ENCODE results near the gene RSF1.

Gene RSF1

DNA sequence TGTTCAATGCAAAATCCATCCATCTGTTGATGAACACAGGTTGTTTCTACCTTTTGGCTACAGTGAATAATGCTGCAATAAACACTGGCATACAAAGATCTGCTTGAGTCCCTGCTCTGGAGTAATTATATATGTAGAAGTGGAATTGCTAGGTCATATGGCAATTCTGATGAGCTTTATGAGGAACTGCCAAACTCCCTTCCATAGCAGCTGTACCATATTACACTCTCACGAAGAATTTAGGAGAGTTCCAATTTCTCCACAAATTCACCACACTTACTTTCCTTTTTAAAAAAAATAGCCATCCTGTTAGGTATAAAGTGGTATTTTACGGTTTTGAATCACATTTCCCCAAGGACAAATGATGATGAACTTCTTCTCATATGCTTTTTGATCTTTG, 62.2 kb downstream of the RSF1 start:
- Histone ChIP-seq H3K4me3 (ENCODE audit: insufficient read depth, low read depth, low read length) (no peak overlapping the region), H3K4me1 (ENCODE audit: control insufficient read depth, insufficient read depth, low read length) (no peaks in the 10 kb centered on the region), H3K27me3 (ENCODE audit: control insufficient read depth, insufficient read depth, low read length, poor library complexity, severe bottlenecking) (no peaks in the 10 kb centered on the region), H3K36me3 (ENCODE audit: control insufficient read depth, insufficient read depth, low read length) (peaks cover 8% of the 10 kb centered on the region), H3K27ac (ENCODE audit: insufficient read depth, low read depth, low read length, poor library complexity, severe bottlenecking) (no peak overlapping the region), H3K9me3 (ENCODE audit: control insufficient read depth, low read length) (no peaks in the 10 kb centered on the region)
- 100% methylated on average over 2 of the region's 2 CpGs for WGBS, 2 experiments

DNA sequence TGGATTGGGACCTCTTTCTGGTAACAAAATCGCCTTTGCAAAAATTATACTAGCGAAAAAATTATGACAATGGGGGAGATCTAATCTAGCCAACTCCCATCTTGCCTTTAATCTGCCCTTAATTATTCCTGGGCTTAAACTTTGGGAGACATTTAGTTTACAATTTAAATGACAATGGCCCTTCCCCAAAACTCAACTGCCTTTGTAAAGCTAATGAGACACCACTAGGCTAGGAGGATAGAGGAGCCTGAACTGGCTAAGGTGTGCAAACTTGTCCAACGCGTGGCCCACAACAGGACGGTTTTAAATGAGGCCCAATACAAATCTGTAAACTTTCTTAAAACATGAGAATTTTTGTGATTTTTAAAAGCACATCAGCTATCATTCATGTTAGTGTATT, 67.3 kb downstream of the RSF1 start:
- Histone ChIP-seq H3K4me1 (ENCODE audit: control insufficient read depth, insufficient read depth, low read length) (no peaks in the 10 kb centered on the region), H3K27ac (ENCODE audit: insufficient read depth, low read depth, low read length, poor library complexity, severe bottlenecking) (no peak overlapping the region), H3K36me3 (ENCODE audit: control insufficient read depth, insufficient read depth, low read length) (peaks cover 6% of the 10 kb centered on the region), H3K4me3 (ENCODE audit: insufficient read depth, low read depth, low read length) (no peak overlapping the region), H3K9me3 (ENCODE audit: control insufficient read depth, low read length) (no peaks in the 10 kb centered on the region), H3K27me3 (ENCODE audit: control insufficient read depth, insufficient read depth, low read length, poor library complexity, severe bottlenecking) (no peaks in the 10 kb centered on the region)
- WGBS, 2 experiments: 61 to 63% methylated on average over 5 of the region's 5 CpGs

DNA sequence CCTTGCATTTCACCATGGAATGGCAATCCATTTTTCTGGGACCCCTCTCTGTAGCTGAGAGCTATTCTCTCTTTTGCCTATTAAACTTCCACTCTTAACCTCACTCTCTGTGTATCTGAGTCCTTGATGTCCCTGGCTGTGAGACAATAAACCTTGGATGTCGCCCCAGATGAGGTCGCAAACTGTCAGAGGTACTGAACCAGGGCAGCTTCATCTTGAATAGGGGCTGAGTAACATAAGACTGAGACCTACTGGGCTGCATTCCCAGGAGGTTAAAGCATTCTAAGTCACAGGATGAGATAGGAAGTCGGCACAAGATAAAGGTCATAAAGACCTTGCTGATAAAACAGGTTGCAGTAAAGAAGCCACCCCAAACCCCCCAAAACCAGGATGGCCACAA, 68.0 kb downstream of the RSF1 start:
- no peak overlapping the region for H3K27ac ChIP-seq (ENCODE audit: insufficient read depth, low read depth, low read length, poor library complexity, severe bottlenecking)
- no peak overlapping the region for H3K4me3 ChIP-seq (ENCODE audit: insufficient read depth, low read depth, low read length)
- 24 to 35% methylated on average over 3 of the region's 3 CpGs for WGBS, 2 experiments
- H3K36me3 ChIP-seq (ENCODE audit: control insufficient read depth, insufficient read depth, low read length): peaks cover 6% of the 10 kb centered on the region
- H3K4me1 ChIP-seq (ENCODE audit: control insufficient read depth, insufficient read depth, low read length): no peaks in the 10 kb centered on the region
- no peaks in the 10 kb centered on the region for H3K9me3 ChIP-seq (ENCODE audit: control insufficient read depth, low read length)
- no peaks in the 10 kb centered on the region for H3K27me3 ChIP-seq (ENCODE audit: control insufficient read depth, insufficient read depth, low read length, poor library complexity, severe bottlenecking)

DNA sequence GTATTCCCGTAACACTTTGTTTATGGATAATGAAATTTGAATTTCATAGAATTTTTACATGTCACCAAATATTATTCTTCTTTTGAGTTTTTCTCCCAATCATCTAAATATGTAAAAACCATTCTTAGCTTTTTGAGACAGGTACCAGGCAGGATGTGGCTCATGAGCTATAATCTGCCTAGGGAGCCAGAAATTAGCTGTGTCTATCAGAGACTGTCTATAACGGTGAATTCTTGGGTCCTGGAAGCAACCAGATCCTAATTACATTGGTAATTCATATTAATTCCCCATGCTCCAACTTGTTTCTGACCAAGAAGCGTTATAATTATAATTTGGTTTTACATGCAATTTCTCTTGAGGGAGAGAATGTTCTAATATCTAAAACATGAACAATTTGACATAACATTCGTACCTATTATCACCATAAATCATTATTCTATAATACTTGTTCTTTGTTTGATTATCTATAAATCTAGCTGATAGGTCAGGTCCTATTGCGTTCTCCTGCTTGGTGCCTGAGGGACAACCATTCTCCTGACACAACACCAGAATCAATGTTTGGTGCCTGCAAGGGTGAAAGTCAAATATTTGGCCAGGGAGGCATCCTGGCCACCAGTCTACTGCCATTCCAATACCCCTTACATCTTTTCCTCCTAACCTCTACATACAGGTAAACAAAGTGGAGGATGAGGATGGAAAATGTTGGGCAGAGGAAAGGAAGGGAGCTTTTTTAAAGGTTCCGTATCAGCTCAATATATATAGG, 69.9 kb downstream of the RSF1 start:
- 93 to 96% methylated on average over 2 to 4 of the region's 6 CpGs for WGBS, 2 experiments
- Histone ChIP-seq H3K4me3 (ENCODE audit: insufficient read depth, low read depth, low read length) (no peak overlapping the region), H3K4me1 (ENCODE audit: control insufficient read depth, insufficient read depth, low read length) (no peaks in the 10 kb centered on the region), H3K27me3 (ENCODE audit: control insufficient read depth, insufficient read depth, low read length, poor library complexity, severe bottlenecking) (no peaks in the 10 kb centered on the region), H3K27ac (ENCODE audit: insufficient read depth, low read depth, low read length, poor library complexity, severe bottlenecking) (no peak overlapping the region), H3K9me3 (ENCODE audit: control insufficient read depth, low read length) (no peaks in the 10 kb centered on the region), H3K36me3 (ENCODE audit: control insufficient read depth, insufficient read depth, low read length) (peaks cover 6% of the 10 kb centered on the region)

DNA sequence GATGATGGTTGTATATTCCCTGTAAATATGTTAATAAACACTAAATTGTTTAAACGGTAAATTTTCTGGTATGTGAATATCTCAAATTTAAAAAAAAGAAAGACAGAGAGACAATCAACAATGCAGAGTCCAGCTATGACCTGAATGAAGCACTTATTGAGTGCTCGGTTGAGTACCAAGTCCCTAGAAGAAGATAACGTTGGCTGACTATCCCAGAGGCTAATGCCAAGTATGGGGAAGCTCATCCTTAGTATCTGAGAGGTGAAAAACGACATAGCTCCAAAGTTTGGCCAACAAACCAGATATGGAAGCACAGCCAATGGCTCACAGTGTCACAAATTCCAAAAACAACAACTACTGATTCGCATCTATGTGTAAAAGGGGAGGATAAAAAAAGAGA, 71.3 kb downstream of the RSF1 start:
- H3K4me1 ChIP-seq (ENCODE audit: control insufficient read depth, insufficient read depth, low read length): no peaks in the 10 kb centered on the region
- H3K27me3 ChIP-seq (ENCODE audit: control insufficient read depth, insufficient read depth, low read length, poor library complexity, severe bottlenecking): no peaks in the 10 kb centered on the region
- H3K27ac ChIP-seq (ENCODE audit: insufficient read depth, low read depth, low read length, poor library complexity, severe bottlenecking): no peak overlapping the region
- no peaks in the 10 kb centered on the region for H3K9me3 ChIP-seq (ENCODE audit: control insufficient read depth, low read length)
- 93 to 99% methylated on average over 4 of the region's 5 CpGs for WGBS, 2 experiments
- H3K4me3 ChIP-seq (ENCODE audit: insufficient read depth, low read depth, low read length): no peak overlapping the region
- no peaks in the 10 kb centered on the region for H3K36me3 ChIP-seq (ENCODE audit: control insufficient read depth, insufficient read depth, low read length)

DNA sequence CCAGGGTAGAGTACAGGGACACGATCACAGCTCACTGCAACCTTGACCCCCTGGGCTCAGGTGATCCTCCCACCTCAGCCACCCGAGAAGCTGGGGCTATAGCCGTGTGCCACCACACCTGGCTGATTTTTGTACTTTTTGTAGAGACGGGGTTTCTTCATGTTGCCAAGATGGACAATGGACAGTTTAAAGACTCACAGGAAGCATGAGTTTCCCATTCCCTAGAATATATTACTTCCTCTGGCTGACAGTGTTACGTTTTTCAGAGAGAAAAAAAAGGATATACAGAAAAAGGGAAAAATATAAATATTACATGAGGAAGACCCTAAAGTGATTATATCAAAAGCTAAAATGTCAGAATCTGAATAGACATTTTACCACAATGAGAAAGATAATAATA, 72.3 kb downstream of the RSF1 start:
- H3K4me3 ChIP-seq (ENCODE audit: insufficient read depth, low read depth, low read length): no peak overlapping the region
- no peaks in the 10 kb centered on the region for H3K4me1 ChIP-seq (ENCODE audit: control insufficient read depth, insufficient read depth, low read length)
- no peaks in the 10 kb centered on the region for H3K9me3 ChIP-seq (ENCODE audit: control insufficient read depth, low read length)
- WGBS, 2 experiments: 84 to 90% methylated on average over 4 of the region's 5 CpGs
- no peak overlapping the region for H3K27ac ChIP-seq (ENCODE audit: insufficient read depth, low read depth, low read length, poor library complexity, severe bottlenecking)
- H3K27me3 ChIP-seq (ENCODE audit: control insufficient read depth, insufficient read depth, low read length, poor library complexity, severe bottlenecking): no peaks in the 10 kb centered on the region
- no peaks in the 10 kb centered on the region for H3K36me3 ChIP-seq (ENCODE audit: control insufficient read depth, insufficient read depth, low read length)

DNA sequence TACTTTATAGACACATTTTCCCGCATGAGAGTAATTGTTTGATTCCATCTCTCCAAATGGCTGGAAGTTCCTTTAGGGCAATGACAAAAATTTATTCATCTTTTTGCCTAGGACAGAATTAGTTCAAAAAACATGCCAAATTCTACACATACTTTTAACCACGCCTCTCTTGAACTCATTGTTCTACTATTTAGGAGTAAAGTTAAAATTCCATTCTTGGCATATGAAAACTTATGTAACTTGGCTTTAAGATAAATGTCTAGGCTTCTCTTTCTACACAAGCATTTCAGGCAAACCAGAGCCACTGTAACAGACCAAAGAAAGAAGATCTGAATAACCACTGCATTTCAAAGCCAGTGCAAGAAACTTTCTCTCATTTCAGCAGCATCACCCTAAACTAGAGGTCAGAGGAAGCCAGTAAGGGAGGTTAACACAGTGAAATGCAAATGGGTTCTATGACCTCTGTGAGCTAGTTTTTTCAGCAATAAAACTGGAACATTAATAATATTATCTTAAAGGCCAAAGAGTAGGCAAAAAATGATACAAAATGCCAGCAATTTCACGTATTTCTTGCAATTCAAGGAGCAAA, 73.0 kb downstream of the RSF1 start:
- 93 to 97% methylated on average over 2 to 3 of the region's 3 CpGs for WGBS, 2 experiments
- no peaks in the 10 kb centered on the region for H3K4me1 ChIP-seq (ENCODE audit: control insufficient read depth, insufficient read depth, low read length)
- H3K27ac ChIP-seq (ENCODE audit: insufficient read depth, low read depth, low read length, poor library complexity, severe bottlenecking): no peak overlapping the region
- no peak overlapping the region for H3K4me3 ChIP-seq (ENCODE audit: insufficient read depth, low read depth, low read length)
- no peaks in the 10 kb centered on the region for H3K27me3 ChIP-seq (ENCODE audit: control insufficient read depth, insufficient read depth, low read length, poor library complexity, severe bottlenecking)
- no peaks in the 10 kb centered on the region for H3K9me3 ChIP-seq (ENCODE audit: control insufficient read depth, low read length)
- no peaks in the 10 kb centered on the region for H3K36me3 ChIP-seq (ENCODE audit: control insufficient read depth, insufficient read depth, low read length)

DNA sequence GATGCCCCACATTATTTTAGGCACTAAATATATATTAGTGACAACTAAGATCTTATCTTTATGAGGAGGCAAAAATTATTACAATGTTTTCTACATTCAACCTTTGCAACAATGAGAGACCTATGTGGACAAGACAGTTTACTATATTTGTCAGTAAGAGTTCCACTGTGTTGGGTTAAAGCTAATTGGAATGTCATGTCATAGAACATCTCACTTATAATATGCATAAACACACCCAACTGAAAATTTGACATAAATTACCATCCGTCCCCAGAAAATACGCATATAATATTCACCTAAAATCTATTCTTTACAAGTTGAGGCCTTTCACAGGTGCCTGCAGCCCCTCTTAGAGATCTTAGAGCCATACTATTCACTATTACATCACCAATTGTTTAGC, 84.0 kb downstream of the RSF1 start:
- Histone ChIP-seq H3K27ac (ENCODE audit: insufficient read depth, low read depth, low read length, poor library complexity, severe bottlenecking) (no peak overlapping the region), H3K4me1 (ENCODE audit: control insufficient read depth, insufficient read depth, low read length) (no peaks in the 10 kb centered on the region), H3K36me3 (ENCODE audit: control insufficient read depth, insufficient read depth, low read length) (peaks cover 56% of the 10 kb centered on the region), H3K27me3 (ENCODE audit: control insufficient read depth, insufficient read depth, low read length, poor library complexity, severe bottlenecking) (no peaks in the 10 kb centered on the region), H3K9me3 (ENCODE audit: control insufficient read depth, low read length) (no peaks in the 10 kb centered on the region), H3K4me3 (ENCODE audit: insufficient read depth, low read depth, low read length) (no peak overlapping the region)
- WGBS, 2 experiments: 94 to 97% methylated on average over 2 of the region's 2 CpGs

DNA sequence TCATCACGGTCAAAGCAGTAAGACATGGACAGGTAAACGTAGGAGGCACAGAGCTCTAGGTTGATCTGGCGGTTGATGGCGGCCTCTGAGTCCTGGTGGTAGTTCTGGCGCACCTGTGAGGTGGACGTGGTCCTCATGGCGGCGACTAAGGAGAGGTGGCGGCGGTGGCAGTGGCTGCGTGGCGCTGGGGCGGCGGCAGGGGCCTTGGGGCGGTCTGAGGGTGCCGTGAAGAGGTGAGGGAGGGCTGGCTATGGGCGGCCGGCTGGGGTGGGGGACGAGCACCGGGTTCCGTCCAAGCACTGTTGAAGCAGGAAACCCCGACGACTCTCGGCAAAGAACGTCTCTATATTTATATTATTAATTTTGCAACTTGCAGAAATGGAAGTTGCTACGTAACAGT, 85.6 kb downstream of the RSF1 start:
- H3K36me3 ChIP-seq (ENCODE audit: control insufficient read depth, insufficient read depth, low read length): peaks cover 55% of the 10 kb centered on the region
- 96 to 98% methylated on average over 21 to 26 of the region's 26 CpGs for WGBS, 2 experiments
- H3K4me3 ChIP-seq (ENCODE audit: insufficient read depth, low read depth, low read length): no peak overlapping the region
- H3K27me3 ChIP-seq (ENCODE audit: control insufficient read depth, insufficient read depth, low read length, poor library complexity, severe bottlenecking): no peaks in the 10 kb centered on the region
- H3K27ac ChIP-seq (ENCODE audit: insufficient read depth, low read depth, low read length, poor library complexity, severe bottlenecking): no peak overlapping the region
- H3K4me1 ChIP-seq (ENCODE audit: control insufficient read depth, insufficient read depth, low read length): no peaks in the 10 kb centered on the region
- no peaks in the 10 kb centered on the region for H3K9me3 ChIP-seq (ENCODE audit: control insufficient read depth, low read length)

DNA sequence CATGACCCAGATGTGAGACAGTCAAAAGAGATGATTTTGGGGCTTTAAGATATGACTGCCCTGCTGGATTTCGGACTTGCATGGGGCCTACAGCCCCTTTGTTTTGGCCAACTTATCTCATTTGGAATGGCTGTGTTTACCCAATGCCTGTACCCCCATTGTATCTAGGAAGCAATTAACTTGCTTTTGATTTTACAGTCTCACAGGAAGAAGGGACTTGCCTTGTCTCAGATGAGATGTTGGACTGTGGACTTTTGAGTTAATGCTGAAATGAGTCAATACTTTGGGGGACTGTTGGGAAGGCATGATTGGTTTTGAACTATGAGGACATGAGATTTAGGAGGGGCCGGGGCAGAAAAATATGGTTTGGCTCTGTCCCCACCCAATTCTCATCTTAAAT, 88.4 kb downstream of the RSF1 start:
- no peaks in the 10 kb centered on the region for H3K4me1 ChIP-seq (ENCODE audit: control insufficient read depth, insufficient read depth, low read length)
- H3K27ac ChIP-seq (ENCODE audit: insufficient read depth, low read depth, low read length, poor library complexity, severe bottlenecking): no peak overlapping the region
- H3K36me3 ChIP-seq (ENCODE audit: control insufficient read depth, insufficient read depth, low read length): peaks cover 48% of the 10 kb centered on the region
- H3K27me3 ChIP-seq (ENCODE audit: control insufficient read depth, insufficient read depth, low read length, poor library complexity, severe bottlenecking): no peaks in the 10 kb centered on the region
- H3K9me3 ChIP-seq (ENCODE audit: control insufficient read depth, low read length): no peaks in the 10 kb centered on the region
- WGBS, 2 experiments: 92 to 97% methylated on average over 2 of the region's 2 CpGs
- no peak overlapping the region for H3K4me3 ChIP-seq (ENCODE audit: insufficient read depth, low read depth, low read length)

Data from ectodermal cell (in vitro differentiated cells).